ENCODE data around the gene HTR1A.

- peak; percentile 12 to 83 (median 75) for TF ChIP-seq CTCF (IDR thresholded peaks at IDR 0.05; ENCODE audit: control extremely low read depth in 1 of 3, insufficient read depth in 1 of 3, low read depth in 1 of 3, low read length in 3 of 3)
- TF ChIP-seq CREB1 (IDR thresholded peaks at IDR 0.05): no peak
- no peak for TF ChIP-seq POLR2A (IDR thresholded peaks at IDR 0.05; ENCODE audit: control extremely low read depth in 1 of 2, low read depth in 2 of 2, low read length in 2 of 2)
- TF ChIP-seq EP300 (IDR thresholded peaks at IDR 0.05; ENCODE audit: borderline replicate concordance in 1 of 2, low read depth in 2 of 2, low read length in 2 of 2): no peak
- TF ChIP-seq POLR2AphosphoS5 (IDR thresholded peaks at IDR 0.05; ENCODE audit: low read depth, low read length): no peak
- TF ChIP-seq SIX5 (IDR thresholded peaks at IDR 0.05; ENCODE audit: low read depth, low read length): no peak
- no peak for TF ChIP-seq MAFK (IDR thresholded peaks at IDR 0.05; ENCODE audit: low read depth, low read length)
- no peak for TF ChIP-seq USF2 (IDR thresholded peaks at IDR 0.05; ENCODE audit: low read length)
- TF ChIP-seq PHF8 (conservative IDR thresholded peaks at IDR 0.05; ENCODE audit: low read depth, low read length): no peak
These were observed 963 bp upstream of the HTR1A start for GRCh38 chr5:63963080-63963735.
